GM18870 (cell line): ENCODE data around the gene RUSF1.
"Not testable (repeated sequence)": the region's sequence is repeated elsewhere in the genome, so short reads cannot be mapped to it uniquely, and the experiment has no call there.

ENCODE experiments used
- ATAC-seq: cut with Tn5 transposase; IDR thresholded peaks from one replicate; pipeline ENCODE4 v1.9.1; 2021; ENCODE audit warnings: moderate library complexity; ENCODE audit not compliant: unreplicated experiment

RUSF1 gene

GRCh38 chr16:31487720-31488467, 20.3 kb downstream of the RUSF1 start:
- peak; percentile 63 for ATAC-seq

- no peak for ATAC-seq
These were observed 21.0 kb downstream of the RUSF1 start for GRCh38 chr16:31487071-31487719.

GRCh38 chr16:31486045-31486444, 22.1 kb downstream of the RUSF1 start:
- ATAC-seq, result no peak

GRCh38 chr16:31485571-31485970, 22.6 kb downstream of the RUSF1 start:
- no peak for ATAC-seq

GRCh38 chr16:31484491-31485171, 23.6 kb downstream of the RUSF1 start:
- ATAC-seq, result no peak

GRCh38 chr16:31484048-31484447, 24.1 kb downstream of the RUSF1 start:
- ATAC-seq, result not testable (repeated sequence)

- ATAC-seq, result no peak
These were observed 25.1 kb downstream of the RUSF1 start, which contains the start of gene SLC5A2 for GRCh38 chr16:31483081-31483480. TSS of gene SLC5A2 (plus strand) at chr16:31483123. CDS start at chr16:31483137, 14 bp downstream.

- ATAC-seq, result no peak
These were observed 27.2 kb downstream of the RUSF1 start for GRCh38 chr16:31480851-31481536.

GRCh38 chr16:31479751-31480150, 28.4 kb downstream of the RUSF1 start:
- ATAC-seq, result no peak

GRCh38 chr16:31478956-31479355, 29.2 kb downstream of the RUSF1 start:
- no peak for ATAC-seq

GRCh38 chr16:31477220-31478216, 30.7 kb downstream of the RUSF1 start:
- ATAC-seq, result no peak

GRCh38 chr16:31476303-31477219, 31.6 kb downstream of the RUSF1 start:
- ATAC-seq, result no peak

- ATAC-seq, result no peak
These were observed 32.3 kb downstream of the RUSF1 start for GRCh38 chr16:31475946-31476302.

- ATAC-seq, result no peak
These were observed 33.1 kb downstream of the RUSF1 start for GRCh38 chr16:31474773-31475738.

GRCh38 chr16:31474173-31474714, 33.9 kb downstream of the RUSF1 start:
- ATAC-seq, result no peak

- no peak for ATAC-seq
These were observed 34.8 kb downstream of the RUSF1 start for GRCh38 chr16:31473264-31473984.

- ATAC-seq, result no peak
These were observed 35.4 kb downstream of the RUSF1 start for GRCh38 chr16:31472709-31473203.
